Measurements from ENCODE around the gene CRISP1.
"Not testable (repeated sequence)": the region's sequence is repeated elsewhere in the genome, so short reads cannot be mapped to it uniquely, and the experiment has no call there.

The CRISP1 gene

DNA sequence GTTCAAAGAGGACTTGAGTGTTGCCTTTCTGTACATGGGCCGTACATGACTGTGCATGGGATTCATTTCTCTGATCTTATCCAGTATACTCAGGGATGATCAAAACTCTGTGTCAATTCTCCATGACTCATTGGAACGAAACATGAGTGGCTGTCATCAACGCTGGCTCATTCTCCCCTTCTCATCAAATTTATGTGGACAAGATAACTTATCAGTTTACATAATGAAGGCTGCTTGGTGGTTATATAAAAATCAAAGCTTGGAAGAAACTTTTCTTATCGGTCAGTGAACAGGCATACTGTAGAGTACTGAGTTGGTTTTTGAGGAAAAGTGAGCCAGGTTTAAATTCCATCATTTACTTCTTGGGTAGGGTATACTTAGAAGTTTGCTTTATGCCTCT lies 24.9 kb downstream of the CRISP1 start:
- no peak for DNase-seq (ENCODE audit: low read depth in 2 of 3, low spot score in 2 of 3)

- no peak for DNase-seq (ENCODE audit: low read depth in 2 of 3, low spot score in 2 of 3)
Measured at GRCh38 chr6:49839957-49840356, 26.4 kb downstream of the CRISP1 start.

GRCh38 chr6:49839162-49839561 lies 27.2 kb downstream of the CRISP1 start:
- no peak for DNase-seq (ENCODE audit: low read depth in 2 of 3, low spot score in 2 of 3)

GRCh38 chr6:49835140-49835539 lies 31.2 kb downstream of the CRISP1 start:
- DNase-seq (ENCODE audit: low read depth in 2 of 3, low spot score in 2 of 3), result no peak

- no peak for DNase-seq (ENCODE audit: low read depth in 2 of 3, low spot score in 2 of 3)
Measured at GRCh38 chr6:49833386-49833785, 32.9 kb downstream of the CRISP1 start.

- DNase-seq (ENCODE audit: low read depth in 2 of 3, low spot score in 2 of 3), result no peak
Measured at GRCh38 chr6:49826743-49827406, 39.5 kb downstream of the CRISP1 start.

GRCh38 chr6:49815166-49815565 lies 51.2 kb downstream of the CRISP1 start:
- DNase-seq (ENCODE audit: low read depth in 2 of 3, low spot score in 2 of 3), result no peak

GRCh38 chr6:49813248-49813647 lies 53.1 kb downstream of the CRISP1 start:
- no peak for DNase-seq (ENCODE audit: low read depth in 2 of 3, low spot score in 2 of 3)

DNA sequence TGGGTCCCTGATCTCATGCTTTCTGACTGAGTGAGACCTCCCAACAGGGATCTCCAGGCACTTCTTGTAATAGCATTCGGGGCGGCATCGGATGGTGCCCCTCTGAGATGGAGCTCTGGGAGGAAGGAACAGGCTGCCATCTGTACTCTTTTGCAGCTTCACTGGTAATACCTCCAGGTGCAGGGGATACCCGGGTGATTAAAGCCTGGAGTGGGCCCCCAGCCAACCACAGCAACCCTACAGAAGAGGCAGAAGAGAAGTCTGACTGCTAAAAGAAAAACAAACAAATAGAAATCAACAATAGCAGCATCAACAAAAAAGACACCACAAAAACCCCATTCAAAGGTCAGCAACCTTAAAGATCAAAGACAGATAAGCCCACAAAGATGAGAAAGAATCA lies 60.2 kb downstream of the CRISP1 start:
- DNase-seq (ENCODE audit: low read depth in 2 of 3, low spot score in 2 of 3), result no peak

GRCh38 chr6:49805246-49805645 lies 61.1 kb downstream of the CRISP1 start:
- no peak for DNase-seq (ENCODE audit: low read depth in 2 of 3, low spot score in 2 of 3)

DNA sequence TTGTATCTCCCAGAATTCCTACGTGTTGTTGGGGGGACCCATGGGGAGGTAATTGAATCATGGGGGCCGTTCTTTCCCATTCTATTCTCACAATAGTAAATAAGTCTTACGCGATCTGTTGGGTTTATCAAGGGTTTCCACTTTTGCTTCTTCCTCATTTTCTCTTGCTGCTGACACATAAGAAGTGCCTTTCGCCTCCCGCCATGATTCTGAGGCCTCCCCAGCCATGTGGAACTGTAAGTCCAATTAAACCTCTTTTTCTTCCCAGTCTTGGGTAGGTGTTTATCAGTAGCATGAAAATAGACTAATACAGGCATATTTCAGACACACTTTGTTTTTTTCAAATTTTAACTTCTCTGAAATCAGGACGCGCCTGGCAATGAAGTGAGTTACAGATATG lies 64.8 kb downstream of the CRISP1 start:
- DNase-seq (ENCODE audit: low read depth in 2 of 3, low spot score in 2 of 3), result no peak

GRCh38 chr6:49799090-49799489 lies 67.2 kb downstream of the CRISP1 start:
- DNase-seq (ENCODE audit: low read depth in 2 of 3, low spot score in 2 of 3), result no peak

DNA sequence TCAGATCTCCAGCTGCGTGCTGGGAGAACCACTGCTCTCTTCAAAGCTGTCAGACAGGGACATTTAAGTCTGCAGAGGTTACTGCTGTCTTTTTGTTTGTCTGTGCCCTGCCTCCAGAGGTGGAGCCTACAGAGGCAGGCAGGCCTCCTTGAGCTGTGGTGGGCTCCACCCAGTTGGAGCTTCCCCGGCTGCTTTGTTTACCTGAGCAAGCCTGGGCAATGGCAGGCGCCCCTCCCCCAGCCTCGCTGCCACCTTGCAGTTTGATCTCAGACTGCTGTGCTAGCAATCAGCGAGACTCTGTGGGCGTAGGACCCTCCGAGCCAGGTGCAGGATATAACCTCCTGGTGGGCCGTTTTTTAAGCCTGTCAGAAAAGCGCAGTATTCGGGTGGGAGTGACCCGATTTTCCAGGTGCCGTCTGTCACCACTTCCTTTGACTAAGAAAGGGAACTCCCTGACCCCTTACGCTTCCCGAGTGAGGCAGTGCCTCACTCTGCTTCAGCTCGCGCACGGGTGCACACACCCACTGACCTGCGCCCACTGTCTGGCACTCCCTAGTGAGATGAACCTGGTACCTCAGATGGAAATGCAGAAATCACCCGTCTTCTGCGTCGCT lies 69.4 kb downstream of the CRISP1 start:
- DNase-seq (ENCODE audit: low read depth in 2 of 3, low spot score in 2 of 3), result not testable (repeated sequence)

DNA sequence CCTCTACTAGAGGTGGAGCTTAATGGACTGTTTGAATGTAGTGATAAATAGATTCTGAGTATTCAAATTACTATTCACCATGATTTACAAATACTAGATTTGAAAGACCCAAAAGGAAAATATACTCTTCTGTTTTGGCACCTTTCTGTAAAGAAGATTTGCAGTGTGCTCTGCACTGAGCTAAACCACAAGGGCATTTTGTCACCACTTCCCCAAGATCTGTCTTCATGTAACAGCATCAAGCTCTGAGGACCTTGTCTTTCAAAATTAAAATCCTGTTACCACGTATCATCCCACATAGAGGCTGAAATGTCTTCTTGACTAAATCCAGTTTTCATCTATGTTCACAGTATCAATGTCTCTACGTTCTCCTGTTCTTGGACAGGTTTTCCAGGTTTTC lies 76.0 kb downstream of the CRISP1 start:
- DNase-seq (ENCODE audit: low read depth in 2 of 3, low spot score in 2 of 3), result no peak

GRCh38 chr6:49787176-49787575 lies 79.2 kb downstream of the CRISP1 start, which contains the start of gene PGK2:
PGK2 (minus strand) TSS chr6:49787285; CDS start chr6:49787187, 98 bp downstream.
- DNase-seq (ENCODE audit: low read depth in 2 of 3, low spot score in 2 of 3), result no peak

DNA sequence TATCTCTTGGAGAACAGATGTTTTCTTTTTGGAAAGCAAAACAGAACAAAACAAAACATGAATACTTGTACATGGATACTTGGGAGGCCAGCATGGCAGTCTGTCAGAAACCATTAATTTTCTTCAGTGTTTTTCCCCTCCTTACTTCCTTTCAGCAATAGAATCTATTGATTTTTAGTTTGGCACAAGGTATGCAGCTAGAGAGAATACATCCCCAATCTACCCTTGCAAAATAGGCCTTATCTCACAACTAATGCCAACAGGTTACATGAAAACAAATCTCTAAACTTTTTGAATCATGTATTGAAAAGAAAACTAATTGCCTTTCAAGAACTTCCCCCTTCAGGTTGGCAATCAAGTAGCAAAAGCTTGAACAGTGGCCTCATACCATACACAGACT lies 82.1 kb downstream of the CRISP1 start:
- DNase-seq (ENCODE audit: low read depth in 2 of 3, low spot score in 2 of 3), result no peak
